GM19372 (cell line): ENCODE data around the gene SYT2.

ENCODE experiments used
- ATAC-seq: cut with Tn5 transposase; IDR thresholded peaks from one replicate; pipeline ENCODE4 v1.9.1; 2021; ENCODE audit warnings: mild to moderate bottlenecking, low read depth, moderate library complexity; ENCODE audit not compliant: unreplicated experiment

The SYT2 gene

DNA sequence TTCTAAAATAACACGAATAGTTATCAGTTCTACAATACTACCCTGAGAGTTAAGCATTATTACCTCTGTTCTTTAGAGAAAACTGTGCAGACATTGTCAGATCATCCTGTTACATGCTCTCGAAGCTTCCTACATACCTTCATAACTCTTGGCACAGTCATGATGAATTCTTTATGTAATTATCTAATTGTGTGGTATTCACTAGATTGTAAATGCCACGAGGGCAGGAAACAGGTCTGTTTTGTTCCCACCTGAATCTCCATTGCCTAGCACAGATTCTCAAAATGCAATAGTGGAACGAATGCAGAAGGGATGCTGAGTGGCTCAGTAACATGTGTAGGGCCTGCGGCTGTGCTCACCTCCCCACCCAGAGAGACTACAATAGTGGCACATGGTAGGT, 3.4 kb downstream of the SYT2 start:
- no peak for ATAC-seq

DNA sequence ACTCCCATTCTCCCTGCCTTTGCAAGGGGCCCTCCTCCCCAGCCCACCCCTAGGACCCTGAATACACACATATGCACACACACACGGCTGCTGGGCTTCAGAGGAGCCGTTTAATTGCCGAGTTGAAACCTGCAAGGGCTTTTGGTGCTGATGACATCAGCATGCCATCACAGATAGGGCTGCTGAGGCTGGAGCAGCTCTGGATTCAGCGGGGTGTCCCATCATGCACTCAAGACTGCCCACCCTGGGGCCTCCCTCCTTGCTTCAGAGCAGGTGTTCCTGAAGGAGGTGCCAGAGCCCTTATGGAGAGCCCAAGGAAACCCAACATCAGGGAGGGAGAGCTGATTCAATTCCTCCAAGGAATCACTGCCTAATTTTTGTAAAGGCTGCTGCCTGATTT, 5.7 kb downstream of the SYT2 start:
- no peak for ATAC-seq

DNA sequence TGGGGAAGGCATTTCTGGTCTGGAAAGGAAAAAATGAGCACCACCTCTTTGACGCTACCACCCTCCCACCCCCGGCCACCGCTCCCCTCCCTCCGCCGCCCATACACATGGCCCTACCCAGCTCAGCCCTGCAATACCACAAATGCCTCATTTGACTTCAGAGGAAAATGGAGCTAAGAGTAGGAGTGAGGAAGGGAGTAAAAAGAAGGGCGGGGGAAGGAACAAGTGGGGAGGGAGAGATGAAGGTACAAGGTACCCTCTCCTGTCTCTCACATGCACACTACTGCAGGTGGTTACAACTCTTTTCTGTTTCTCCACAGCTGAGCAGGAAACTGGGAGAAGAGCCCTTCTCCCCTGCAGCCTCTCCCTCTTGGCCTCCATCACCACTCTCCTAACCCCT, 7.1 kb downstream of the SYT2 start:
- ATAC-seq = no peak

DNA sequence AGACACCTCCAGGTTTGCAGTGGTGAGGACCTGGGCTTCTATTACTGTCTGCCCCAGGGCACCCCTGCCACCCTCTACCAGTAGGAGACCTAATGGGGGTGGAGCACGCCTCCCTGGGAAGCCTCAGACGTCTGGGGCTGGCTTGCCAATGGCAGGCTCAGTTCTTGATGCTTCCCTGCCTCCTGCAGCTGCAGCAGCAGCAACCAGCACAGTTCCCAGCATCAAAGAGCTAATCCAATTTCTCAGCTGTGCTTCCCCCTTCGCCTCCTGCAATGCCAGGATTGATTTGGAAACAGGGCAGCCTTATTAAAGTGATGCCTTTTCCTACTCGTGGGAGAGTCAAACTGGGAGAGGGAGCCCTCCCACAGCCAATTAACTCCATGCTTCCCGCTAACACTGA, 8.2 kb downstream of the SYT2 start:
- no peak for ATAC-seq

DNA sequence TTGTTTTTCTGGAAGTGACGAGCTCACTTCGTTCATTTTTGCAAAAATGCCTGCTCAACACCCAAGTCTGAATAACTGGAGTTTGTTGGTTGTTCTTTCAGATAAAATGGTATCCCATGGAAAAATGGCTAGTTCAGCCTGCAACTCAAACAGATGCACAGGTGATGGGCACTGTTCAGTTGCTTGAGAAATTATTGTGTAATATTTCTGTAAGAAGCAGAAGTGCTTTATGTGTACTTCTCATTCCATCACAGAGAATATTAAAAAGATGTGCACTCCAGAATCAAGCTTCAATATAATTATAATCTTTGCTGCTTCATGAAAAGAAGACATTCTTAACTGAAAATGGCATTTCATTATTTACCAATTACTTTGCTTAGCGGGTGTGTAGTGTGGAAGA, 9.1 kb downstream of the SYT2 start:
- no peak for ATAC-seq

DNA sequence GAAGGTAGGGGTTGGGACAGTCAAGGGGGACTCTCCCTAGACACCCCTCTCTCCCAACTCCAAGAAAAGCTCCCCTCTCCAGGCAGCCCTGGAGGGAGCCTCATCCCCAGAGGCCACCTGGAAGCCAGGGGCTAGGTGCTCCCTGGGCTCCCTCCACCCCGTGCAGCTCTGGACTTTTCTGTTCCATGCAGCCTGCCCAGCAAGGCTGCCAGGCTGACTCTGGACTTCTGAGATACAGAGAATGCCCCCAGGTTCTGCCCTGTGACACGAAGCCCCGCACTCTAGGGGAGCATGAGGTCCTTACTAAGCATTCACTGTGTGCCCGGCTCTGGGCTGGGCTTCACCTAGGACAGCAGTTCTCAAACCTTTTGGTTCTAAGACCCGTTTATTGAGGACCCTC, 10.2 kb downstream of the SYT2 start:
- no peak for ATAC-seq

DNA sequence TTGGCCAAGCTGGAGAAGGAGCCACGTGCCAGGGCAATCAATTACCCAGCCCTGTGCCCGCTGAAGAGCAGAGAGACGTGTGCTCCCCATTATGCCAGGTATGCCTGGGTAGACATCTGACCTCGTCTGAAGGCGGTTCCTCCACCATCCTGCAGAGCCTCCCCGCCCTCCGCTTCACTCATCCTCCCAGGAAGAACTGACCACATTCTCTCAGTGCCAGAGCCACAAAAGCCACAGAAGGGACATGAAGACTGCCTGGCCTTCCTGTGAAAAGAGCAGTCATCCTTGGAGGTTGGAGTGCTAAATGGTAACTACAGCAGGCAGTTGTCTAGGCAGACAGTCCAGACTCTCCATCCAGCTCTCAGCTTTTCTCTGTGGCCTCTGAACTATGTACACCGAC, 12.0 kb downstream of the SYT2 start:
- ATAC-seq = no peak

DNA sequence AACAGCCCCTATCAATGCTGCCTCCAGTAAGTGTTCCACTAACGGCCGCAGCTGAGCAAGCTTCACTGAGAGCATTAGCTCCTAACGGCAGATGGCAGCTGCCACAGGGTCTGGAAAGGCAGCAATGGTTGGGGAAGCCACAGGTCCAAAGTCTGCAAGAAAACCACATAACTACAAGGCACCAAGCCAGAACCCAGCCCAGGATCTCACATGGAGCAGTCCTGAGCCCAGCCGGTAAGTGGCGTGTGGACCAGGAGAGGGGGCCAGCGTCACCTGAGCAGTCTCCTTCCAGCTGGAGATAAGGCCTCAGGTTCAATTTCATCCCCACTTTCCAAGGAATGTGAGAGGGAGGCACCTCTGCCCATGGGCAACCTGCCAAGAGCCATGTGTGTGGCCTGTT, 13.2 kb downstream of the SYT2 start:
- ATAC-seq = no peak

DNA sequence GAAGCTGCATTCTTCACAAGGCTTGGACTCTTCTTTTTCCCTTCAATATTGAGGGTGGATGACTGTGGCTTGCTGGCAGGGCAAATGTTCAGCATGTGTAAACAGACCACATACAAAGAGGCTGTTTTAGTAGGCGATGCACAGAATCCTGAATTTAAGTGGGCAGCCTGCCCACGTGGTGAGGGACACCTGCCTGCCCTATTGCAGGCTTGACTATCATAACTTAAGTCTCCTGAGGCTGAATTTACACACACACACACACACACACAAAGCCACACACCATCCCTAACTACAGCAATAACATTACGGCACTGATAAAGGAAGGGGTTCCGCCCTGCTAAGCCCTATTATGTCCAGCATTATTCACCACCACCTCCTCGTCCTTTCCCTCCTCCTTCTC, 15.9 kb downstream of the SYT2 start:
- no peak for ATAC-seq

DNA sequence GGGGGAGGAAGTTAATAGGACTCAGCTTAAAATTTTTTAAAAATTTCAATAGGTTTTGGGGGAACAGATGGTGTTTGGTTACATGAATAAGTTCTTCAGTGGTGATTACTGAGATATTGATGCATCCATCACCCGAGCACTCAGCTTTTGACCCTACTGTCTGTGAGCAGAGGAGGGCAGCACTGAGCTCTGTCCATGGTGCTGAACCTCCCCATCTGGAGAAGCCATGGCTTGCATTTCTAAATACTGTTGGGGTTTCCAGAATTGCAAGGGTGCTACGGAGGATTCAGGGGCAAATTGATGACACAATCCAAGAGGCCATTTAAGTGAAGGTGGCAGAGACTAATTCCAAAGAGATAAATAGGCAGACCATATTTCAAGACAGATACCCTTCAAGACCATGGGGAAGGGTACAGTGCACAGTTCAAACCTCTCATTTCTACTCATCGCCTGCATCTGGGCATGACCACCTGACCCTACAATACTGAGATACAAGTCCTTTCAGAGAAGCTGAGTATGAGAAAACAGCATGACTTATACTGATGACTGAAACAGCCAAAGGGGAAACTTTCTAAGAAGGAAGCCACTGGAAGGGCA, 17.2 kb downstream of the SYT2 start:
- no peak for ATAC-seq

DNA sequence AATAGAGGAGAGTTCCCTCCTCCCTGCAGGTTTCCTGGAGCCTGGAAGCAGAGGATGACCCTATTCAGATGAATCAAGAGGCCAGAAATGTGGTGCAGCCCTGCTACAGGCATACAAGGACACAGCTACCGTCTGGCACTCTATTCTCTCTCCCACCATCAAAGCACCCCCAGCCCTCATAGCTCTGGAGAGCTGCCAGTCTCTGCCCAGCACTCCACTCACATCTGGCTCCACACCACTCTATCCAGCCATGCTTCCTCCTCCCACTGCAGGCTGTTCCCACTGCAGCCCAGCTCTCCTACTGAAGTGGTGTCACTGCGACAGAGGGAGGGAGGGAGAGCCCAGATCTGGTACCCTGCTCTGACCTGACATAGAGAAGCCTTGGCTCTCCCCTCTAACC, 18.4 kb downstream of the SYT2 start:
- no peak for ATAC-seq

DNA sequence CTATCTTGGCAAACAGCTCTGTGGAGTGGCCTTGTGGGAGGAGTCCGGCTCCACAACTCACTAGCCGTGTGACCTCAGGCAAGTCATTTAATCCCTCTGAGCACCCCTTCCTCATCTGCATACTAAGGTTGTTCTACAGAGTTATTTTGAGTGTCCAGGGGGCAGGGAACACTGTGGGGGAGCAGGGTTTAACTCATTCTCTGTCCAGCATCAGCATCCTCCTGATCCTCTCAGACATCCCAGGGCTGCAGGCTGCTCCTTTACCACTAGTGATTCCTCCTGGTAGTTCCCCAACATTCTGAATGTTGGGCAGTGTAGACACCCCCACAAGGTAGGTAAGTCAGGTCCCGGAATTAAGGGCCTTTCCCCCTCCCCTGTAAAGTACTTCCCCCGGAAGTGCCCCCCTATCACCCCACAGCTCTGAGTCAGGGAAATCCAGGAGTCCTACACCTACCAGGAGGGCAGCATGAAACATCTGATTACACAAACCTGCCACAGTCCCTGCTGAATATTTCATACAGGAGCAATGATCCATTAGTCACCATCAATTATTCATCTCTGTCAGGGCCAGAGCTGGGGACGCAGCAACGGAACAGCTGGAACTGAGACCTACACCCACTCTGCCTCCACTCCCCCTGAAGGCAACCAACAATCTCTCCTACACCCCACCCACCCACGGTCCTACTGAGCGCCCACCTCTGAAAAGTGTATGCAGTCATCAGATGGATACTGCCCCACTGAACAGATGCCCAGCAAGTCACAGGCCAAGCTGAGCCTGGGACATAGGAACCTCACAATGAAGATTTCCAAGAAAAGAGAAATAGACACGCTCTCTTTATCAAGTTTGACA, 20.5 kb downstream of the SYT2 start:
- ATAC-seq = no peak

DNA sequence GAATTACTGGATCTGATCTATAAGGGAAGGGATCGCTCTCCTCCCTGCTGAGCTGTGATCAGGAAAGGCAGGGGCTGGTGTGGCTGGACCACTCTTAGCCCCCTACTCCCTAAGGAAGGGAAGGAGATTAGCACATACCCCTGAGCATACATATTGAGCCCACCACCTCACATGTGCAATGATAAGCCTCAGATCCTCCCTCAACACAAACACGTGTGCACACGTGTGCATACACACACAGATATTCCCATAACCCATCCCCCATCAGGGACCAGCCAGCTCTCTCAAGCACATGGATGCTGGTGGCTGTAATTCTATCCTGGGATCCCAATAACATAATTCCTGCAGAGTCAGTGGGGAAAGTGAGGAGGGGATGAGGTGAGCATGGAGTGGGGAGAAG, 21.2 kb downstream of the SYT2 start:
- ATAC-seq = no peak

DNA sequence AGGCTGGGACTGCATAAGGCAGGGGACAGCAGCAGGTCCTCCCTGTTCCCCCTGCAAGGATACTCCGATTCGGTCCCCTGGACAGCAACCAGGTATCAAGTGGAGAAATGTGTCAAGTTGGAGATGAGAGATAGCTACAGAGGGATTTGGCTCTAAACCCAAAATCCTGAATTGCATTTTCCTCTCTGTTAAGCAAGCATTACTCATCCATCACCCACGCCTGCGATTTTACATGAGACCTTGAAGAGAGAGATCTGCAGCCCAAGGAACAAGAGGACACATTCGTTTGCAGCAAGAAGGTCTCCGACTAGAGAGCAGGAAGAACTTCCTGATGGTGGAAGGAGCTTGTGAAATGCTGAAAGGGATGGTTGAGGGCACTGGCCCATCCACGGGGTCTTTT, 21.9 kb downstream of the SYT2 start:
- no peak for ATAC-seq

DNA sequence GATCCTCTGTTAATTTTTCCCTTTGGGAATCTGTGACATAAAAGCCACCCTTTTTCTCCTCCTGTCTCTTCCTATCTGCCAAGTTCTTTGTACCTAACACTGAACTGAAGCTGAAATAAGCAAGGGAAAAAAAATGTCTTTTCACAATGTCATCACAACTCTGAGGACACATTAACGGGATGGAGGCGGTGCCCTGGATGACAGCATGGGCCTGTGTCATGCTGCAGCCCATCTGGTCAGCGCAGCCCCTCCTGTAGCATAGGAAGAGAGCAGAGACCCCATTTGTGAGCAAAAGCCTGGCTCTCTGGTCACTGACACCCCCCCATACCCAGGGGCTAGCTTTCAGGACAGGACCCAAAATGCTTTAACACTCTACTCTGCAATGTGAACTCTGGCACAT, 22.5 kb downstream of the SYT2 start:
- no peak for ATAC-seq

DNA sequence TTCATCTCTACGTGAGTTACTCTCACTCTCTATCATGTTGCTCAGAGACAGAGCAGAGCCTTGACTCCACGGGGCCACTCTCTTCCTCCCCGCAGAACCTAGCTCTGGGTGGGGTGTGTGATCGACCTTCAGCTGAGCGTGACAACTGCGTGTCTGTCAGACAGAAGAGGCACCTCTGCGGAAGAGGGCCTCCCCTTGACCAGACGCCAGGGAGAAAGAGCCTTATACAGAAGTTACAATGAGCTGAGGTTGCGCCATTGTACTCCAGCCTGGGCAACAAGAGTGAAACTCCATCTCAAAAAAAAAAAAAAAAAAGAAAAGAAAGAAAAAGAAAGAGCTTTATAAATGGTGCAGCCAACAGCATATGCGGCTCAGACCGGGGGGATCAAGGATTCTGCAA, 22.9 kb downstream of the SYT2 start:
- ATAC-seq = no peak

DNA sequence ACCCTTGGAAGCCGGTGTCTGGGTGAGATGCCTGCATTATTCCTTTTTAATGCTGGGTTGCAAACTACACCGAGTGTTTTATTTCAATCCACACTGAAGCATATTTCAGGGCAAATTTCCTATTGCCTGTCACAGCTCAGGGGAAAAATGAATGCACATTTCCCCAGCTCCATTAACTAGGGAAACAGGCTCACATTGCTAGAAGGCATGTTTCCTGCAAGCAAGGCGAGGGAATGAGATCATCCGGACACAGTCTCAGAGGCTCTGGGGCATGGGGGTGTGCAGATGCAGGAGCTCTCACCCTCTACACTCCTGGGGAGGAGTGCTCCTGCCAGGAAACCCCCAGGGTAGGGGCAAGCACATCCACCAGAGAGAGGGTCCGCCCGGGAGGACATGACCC, 24.6 kb downstream of the SYT2 start:
- no peak for ATAC-seq

DNA sequence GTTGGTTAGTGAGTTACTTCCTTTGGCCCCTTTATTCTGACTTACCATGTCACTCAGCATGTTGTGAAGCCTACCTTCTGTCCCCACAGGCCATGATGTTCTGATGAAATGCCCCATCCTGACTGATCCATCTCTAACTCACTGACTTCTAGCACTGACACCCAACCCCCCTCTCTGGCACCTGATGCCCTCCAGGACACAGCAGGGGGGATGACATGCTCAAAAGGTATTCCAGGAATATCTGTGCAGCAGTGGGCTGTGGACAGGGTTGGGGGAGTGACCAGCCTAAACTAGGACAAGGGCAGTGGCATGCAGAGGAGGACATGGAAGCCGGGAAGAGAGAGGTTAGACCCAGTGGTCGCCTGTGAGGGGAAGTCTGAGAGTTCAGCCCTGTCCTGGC, 25.5 kb downstream of the SYT2 start:
- ATAC-seq = no peak

DNA sequence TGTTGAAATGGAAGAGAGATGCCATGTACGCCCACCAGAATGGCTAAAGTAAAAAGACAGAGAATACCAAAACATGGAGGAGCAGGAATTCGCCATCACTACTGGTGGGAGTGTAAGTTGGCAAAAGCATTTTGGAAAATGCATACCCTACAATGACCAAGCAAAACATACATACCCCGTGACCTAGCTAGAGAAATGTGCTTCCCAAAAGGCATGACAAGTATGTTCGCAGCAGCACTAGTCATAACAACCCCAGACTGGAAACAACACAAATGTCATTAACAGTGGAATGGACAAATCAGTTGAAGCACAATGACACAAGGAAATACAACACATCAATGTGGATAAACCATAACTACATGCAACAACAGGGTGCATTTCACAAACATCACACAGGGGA, 27.2 kb downstream of the SYT2 start:
- no peak for ATAC-seq

DNA sequence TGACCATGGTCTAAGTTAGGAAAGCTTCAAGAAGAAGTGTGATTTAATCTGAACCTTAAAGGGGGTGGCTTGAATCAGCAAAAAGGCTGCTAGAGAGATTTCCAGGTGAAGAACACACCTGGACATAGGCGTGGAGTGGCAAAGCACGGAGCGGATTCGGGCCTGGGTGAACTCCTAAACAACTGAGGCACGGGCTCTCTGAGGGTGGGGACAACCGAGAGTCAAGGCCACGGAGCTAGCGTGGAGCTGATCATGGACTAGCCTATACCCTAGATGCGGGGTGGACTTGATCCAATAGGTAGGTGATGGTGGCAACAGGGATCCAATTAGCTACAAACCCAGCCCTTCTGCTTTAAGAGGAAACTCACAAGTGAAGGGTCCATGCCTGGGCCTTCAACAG, 27.8 kb downstream of the SYT2 start:
- ATAC-seq = no peak

DNA sequence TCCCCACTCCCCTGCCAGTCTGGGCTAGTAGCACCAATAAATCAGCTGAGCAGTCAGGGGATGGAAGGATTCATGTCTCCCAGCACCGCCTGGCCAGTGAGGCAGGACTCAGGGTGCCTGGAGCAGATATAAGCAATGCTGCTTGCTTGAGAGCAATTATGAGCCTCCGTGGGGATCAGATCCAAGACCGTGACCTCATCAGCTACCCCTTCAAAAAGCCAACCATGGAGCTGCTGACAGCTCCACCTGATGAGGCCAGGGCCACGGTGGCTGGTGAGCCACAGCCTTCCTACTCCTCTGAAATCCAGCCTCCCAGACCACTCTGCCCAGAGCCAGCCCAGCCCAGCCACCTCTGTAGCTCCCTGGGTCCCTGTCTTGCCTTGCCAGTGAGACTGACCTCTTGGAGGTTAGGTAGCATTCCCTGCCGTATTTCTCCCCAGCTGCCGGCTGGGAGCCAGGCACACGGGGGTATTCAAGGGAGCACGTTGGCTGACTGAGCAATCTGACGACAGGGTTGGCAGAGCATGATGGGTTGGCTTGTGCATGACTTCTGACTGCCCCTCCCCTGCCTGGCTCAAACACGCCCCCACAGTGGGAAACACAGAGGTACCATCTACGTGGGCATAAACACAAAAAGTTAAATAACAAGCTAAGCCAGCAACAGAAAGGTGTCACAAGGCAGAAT, 28.4 kb downstream of the SYT2 start:
- no peak for ATAC-seq
